GM19238 (cell line): Measurements from ENCODE around the gene DUSP2.

Experiments
- DNase-seq: peaks from one replicate; pipeline ENCODE4 v3.0.0; 2011; ENCODE audit warnings: low spot score; ENCODE audit not compliant: insufficient read length

Gene DUSP2

GRCh38 chr2:96131813-96132745 is 13.2 kb downstream of the DUSP2 start:
- no peak for DNase-seq

DNA sequence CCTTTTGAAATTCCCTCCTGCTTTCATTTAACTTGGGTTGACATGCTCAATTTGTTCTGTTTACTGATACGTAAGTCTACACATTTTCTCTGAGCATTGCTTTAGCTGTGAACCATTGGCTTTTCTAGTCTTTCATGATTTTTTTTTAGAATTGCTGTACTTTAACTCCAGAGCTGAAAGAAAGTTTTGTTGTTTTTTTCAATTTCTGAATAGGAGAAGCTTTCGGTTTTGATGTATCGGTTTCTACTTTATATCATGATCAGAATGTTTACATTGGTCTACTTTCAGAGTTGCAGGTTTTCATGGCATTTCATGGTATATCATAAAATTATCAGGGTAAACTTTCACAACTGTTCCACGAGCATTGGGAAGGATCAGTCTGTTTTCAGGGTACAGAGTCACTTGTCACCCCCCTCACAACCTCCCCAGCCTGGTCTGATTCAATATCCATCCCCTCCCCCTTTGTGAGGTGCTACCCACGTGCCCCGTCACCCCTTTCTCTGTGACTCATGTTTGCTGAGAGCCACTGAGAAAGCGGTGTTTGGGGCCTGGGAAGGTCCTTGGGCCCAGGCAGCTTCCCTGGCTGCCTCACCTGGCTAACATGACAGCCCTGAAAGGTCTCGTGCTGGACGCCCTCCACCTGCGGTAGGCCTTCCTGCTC is 14.0 kb downstream of the DUSP2 start:
- DNase-seq, result no peak

DNA sequence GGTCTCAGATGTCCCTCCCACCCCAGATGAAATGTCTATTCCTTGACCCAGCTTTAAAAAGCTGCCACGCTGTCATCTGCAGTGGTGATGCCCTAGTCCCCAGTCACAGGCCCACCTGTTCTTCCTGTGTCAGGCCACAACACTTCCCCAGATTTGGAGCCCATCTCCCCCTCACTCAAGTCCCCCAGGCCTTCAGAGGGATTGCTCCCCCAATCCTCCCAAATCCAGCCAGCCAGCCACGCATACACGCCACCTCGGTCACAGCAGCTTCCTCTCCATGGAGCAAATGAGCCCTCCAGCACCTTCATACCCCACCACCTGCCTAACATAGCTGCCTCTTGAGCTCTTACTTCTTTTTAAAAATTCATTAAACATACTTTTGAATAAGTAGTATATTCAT is 14.8 kb downstream of the DUSP2 start:
- DNase-seq, result no peak

DNA sequence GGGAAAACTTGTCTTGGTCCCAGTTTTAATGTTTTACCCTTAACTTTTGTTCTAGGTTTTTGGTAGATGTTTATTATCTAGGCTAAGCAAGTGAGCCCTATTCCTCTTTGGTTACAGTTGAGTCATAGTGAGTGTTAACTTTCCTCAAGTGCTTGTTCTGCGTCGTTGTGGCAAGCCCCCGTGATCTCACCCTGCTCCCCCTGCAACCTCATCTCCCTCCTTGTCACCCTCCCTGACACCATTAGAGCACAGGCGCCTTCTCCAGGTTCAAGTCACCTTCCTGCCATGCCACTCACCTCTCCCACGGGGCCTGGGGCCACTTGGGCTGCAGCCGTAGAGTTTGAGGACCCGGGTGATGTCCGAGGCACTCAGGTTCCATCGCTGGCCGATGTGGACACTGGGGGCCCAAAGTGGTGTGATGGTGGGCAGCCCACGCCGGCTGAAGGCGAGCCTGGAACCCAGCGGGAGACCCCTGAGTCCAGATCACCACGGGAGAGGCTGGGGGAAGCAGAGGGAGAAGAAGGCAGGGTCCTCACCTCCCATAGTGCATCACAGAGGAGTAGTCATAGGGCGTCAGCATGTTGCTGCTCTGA is 15.6 kb downstream of the DUSP2 start:
- DNase-seq, result no peak

GRCh38 chr2:96128456-96128855 is 16.8 kb downstream of the DUSP2 start:
- DNase-seq, result no peak

GRCh38 chr2:96124406-96125265 is 20.6 kb downstream of the DUSP2 start:
- no peak for DNase-seq

DNA sequence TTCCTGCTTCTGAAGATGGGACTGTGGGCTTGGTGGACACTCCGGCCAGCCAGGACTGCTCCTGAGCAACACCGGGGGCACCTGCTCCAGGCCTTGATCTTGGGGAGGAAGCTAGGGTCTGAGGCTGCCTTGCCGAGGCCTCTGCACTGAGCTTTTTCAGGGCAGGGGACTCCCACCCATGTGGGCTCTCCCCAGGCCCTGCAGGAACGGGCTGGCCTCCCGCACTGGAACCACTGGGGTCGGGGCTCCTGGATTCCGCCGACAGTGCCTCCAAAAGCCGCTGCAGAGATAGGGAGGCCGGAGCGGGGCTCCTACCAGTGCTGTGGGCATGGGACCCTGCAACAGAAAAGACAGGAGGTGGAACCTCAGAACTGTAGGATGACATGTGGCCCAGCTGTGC is 21.3 kb downstream of the DUSP2 start:
- no peak for DNase-seq

DNA sequence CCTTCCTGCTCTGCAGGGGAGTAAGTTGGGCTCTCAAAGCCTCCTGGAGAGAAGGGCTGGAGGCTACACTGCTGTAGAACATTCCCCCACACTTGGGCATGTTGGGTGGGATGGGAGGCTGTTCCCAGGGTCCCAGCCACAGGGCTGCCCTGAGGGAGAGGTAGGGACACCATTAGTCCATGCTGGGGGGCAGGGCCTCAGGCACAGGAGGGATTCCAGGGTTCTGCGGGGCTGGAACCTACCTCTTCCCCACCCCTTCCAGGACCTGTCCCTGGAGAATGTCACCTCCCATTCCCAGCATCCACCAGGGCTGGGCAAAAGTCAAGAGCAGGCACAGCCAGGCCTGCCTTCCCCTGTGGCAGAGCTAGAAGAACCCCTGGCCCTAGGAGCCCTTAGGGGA is 21.9 kb downstream of the DUSP2 start:
- no peak for DNase-seq

DNA sequence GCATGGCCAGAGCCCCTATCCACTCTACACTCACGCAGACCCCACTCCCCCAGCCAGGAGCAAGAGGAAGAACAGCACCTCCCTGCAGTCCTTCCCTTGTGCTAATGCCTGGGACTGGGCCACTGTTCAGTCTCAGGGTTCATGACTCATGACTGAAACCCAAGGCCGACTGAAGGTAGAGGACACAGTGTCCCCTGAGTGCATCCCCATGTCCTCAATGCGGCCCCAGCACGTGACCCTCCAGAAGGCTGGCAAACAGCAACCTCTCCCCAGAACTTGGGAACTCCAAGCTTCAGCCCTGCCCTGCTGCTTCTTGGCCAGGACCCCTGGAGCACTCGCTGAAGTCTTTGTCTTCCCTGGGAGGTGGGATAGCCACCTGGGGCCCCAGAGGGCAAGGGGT is 22.8 kb downstream of the DUSP2 start:
- no peak for DNase-seq

- DNase-seq, result no peak
These were observed 23.8 kb downstream of the DUSP2 start for GRCh38 chr2:96121414-96121813.

- no peak for DNase-seq
These were observed 24.2 kb downstream of the DUSP2 start for GRCh38 chr2:96120991-96121390.

DNA sequence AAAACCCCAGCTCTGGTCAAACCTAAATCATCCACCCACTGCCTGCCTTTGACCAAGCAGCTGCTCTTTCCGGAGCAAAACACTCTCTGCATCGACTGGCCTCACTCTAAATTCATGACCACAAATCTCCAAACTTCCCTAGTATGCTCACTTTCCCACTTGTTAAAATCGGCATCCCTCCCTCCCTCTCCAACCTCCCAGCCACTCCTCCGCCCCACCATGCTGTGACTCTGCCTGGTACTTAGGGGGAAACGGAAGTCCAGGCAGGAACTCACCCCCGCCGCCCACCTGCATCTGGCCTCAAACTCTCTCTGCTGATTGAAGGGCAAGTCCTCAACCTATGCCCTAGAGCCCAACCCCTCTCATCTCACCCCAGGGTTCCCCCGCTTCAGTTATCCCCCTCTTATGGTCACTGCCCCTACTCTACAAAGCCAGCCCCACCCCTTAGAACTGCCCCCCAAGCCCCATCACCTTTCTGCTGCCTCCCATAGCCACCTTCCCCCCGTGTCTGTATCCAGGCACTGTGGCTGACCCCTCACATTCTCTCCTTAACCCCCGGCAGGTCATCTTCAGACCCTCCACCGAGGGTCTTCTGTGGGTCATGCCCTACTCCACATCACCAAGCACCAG is 25.0 kb downstream of the DUSP2 start:
- no peak for DNase-seq

GRCh38 chr2:96119389-96119751 is 25.9 kb downstream of the DUSP2 start:
- no peak for DNase-seq

DNA sequence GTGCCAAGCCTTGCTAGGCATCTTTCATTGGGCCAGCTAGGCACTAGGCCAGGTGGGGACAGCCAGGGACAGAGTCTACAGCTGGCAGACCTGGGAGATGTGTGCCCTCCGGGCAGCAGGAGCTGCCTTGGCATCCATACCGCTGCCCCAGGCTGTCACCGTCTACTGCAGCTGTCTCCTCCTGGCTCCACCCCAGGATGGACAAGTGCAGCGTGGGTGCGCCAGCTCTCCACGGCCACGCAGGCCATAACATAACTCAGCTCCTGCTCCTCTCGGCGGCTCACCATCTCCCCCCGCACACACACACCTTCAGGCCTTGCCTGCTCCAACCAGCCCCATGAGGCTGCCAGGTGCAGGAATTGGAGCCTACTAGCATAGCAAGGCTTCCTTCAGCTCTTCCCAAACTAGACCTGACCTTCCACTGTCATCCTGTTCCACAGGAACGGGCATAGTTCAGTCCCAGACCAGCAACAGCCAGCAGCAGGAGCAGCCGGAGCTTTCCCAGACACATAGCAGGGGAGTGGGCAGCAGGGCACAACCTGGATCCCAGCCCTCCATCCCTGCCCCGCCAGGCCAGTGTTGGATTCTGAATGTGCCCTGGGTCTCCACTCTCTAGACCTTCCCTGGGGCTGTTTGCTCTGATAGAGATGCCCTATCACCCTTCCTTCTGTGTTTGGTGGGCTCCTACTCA is 26.4 kb downstream of the DUSP2 start:
- DNase-seq, result no peak

GRCh38 chr2:96117701-96118588 is 27.3 kb downstream of the DUSP2 start:
- no peak for DNase-seq

DNA sequence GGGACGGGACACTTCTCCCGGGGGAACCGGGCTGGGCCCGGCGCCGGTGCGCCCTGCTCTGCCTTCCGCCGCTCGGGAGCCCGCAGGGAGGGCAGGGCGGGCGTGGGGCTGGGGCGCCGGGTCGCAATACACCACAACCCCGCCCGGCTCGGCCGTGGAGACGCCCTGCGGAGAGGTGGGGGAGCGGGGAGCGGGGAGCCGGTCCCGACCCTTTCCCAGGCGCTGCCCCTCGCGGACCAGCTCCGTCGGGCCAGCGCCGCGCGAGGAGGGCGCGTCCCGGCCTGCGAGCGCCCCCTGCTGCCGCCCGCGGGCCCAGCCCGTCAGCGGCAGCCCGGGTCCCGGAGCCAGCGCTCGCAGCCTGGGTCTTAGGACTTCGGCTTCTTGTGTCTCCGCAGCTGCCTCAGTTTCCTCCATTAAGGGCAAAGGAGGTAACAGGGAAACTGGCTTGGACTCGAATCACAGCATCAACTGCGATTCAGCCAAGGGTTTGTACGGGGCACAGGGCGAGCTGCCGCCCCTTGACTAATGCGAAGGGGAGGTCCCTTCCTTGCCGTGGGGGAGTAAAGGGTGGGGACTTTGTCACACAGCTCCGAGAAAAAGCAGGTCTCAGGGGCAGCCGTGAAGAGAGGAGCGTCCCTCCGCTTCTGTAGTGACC is 28.2 kb downstream of the DUSP2 start:
- DNase-seq, result peak; percentile 87

DNA sequence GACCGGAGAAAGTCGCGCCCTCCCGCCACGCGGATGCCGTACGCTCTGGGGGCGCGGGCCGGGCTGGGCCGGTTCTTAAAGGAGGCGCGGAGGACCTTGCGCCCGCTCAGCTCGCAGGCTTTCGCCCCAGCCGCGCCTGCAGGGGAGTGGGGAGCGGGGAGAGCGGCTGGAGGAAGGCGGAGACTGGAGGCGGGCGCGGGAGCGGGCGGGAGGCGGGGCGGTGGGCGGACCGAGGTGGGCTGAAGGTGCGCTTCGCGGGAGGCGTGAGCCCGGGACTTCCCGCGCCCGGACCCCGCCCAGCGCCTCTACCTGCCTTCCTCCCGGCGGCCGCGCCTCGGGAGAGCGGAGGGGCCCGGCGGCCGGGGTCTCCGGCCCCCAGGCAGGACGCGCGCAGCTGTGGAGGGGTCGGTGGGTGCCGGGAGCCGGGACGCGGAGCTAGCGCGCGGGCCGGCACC is 28.8 kb downstream of the DUSP2 start, which contains the start of gene ADRA2B:
ADRA2B (minus strand) TSS at position 148 of the 455 bp plus-strand sequence. CDS start 422 bp downstream, outside the sequence.
- peak; percentile 82 for DNase-seq

DNA sequence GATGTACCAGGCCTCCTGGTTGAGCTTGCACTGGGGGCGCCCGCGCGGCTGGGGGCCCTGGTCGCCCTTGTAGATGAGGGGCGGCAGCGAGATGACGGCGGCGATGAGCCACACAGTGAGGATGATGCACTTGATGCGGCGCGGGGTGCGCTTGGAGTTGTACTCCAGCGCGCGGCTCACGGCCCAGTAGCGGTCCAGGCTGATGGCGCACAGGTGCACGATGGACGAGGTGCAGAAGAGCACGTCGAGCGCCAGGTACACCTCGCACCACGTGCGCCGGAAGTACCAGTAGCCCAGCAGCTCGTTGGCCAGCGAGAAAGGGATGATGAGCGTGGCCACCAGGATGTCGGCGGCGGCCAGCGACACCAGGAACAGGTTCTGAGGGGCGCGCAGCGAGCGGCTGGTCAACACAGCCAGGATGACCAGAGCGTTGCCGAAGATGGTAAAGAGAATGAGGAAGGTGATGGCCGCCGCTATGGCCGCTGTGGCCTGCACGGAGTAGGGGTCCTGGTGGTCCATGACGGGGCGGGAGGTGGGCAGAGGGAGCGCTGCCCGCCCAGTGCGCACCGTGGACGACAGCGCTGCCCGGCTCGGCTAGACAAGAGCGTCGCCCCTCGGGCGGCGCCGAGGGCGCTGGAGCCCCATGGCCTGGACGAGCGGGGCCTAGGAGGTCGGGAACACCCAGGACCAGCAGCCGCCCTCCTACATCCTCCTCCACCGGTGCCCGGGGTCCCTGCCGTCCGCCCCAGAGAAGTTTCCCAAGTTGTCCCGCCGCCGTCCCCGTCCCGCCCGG is 29.4 kb downstream of the DUSP2 start:
- DNase-seq, result no peak
